Measurements from ENCODE around the gene NDUFS2.

NDUFS2 gene

GRCh38 chr1:161196521-161197451, 5.4 kb upstream of the NDUFS2 start:
- peaks cover 54% of the 10 kb centered on the region for H3K4me1 ChIP-seq (ENCODE audit: control insufficient read depth, insufficient read depth, low read length)
- H3K27ac ChIP-seq (ENCODE audit: low read depth, low read length): no peak overlapping the region; the same call in 1 of the 2 replicates
- no peaks in the 10 kb centered on the region for H3K27me3 ChIP-seq (ENCODE audit: control insufficient read depth, insufficient read depth, low read length)
- peak overlapping the region; percentile 54 for H3K4me3 ChIP-seq (ENCODE audit: low read depth, low read length)
- no peaks in the 10 kb centered on the region for H3K9me3 ChIP-seq (ENCODE audit: control insufficient read depth, insufficient read depth, low read depth, low read length)
- peaks cover 14% of the 10 kb centered on the region for H3K36me3 ChIP-seq (ENCODE audit: control insufficient read depth, insufficient read depth, low read length)
- peak overlapping the region; percentile 37 for H3K9ac ChIP-seq (ENCODE audit: low read length)

GRCh38 chr1:161197560-161198193, 4.5 kb upstream of the NDUFS2 start:
- no peak overlapping the region for H3K27ac ChIP-seq (ENCODE audit: low read depth, low read length)
- H3K4me3 ChIP-seq (ENCODE audit: low read depth, low read length): peak overlapping the region; percentile 54
- peak overlapping the region; percentile 47 for H3K9ac ChIP-seq (ENCODE audit: low read length)
- no peaks in the 10 kb centered on the region for H3K9me3 ChIP-seq (ENCODE audit: control insufficient read depth, insufficient read depth, low read depth, low read length)
- peaks cover 10% of the 10 kb centered on the region; the same call in 1 of the 2 replicates for H3K36me3 ChIP-seq (ENCODE audit: control insufficient read depth, insufficient read depth, low read length)
- no peaks in the 10 kb centered on the region for H3K27me3 ChIP-seq (ENCODE audit: control insufficient read depth, insufficient read depth, low read length)
- peaks cover 56% of the 10 kb centered on the region for H3K4me1 ChIP-seq (ENCODE audit: control insufficient read depth, insufficient read depth, low read length)

GRCh38 chr1:161198194-161198896, 3.8 kb upstream of the NDUFS2 start:
- no peaks in the 10 kb centered on the region for H3K9me3 ChIP-seq (ENCODE audit: control insufficient read depth, insufficient read depth, low read depth, low read length)
- H3K4me3 ChIP-seq (ENCODE audit: low read depth, low read length): peak overlapping the region; percentile 54
- H3K36me3 ChIP-seq (ENCODE audit: control insufficient read depth, insufficient read depth, low read length): peaks cover 11% of the 10 kb centered on the region; the same call in 1 of the 2 replicates
- peaks cover 56% of the 10 kb centered on the region for H3K4me1 ChIP-seq (ENCODE audit: control insufficient read depth, insufficient read depth, low read length)
- H3K27me3 ChIP-seq (ENCODE audit: control insufficient read depth, insufficient read depth, low read length): no peaks in the 10 kb centered on the region
- peak overlapping the region; percentile 47 for H3K9ac ChIP-seq (ENCODE audit: low read length)
- peak overlapping the region; percentile 45; the same call in 1 of the 2 replicates for H3K27ac ChIP-seq (ENCODE audit: low read depth, low read length)

GRCh38 chr1:161198897-161199431, 3.2 kb upstream of the NDUFS2 start, which contains the start of gene ADAMTS4:
TSS of gene ADAMTS4 (minus strand) at chr1:161199054. CDS start at chr1:161198627, 427 bp downstream.
- Histone ChIP-seq H3K36me3 (ENCODE audit: control insufficient read depth, insufficient read depth, low read length) (peaks cover 17% of the 10 kb centered on the region), H3K27me3 (ENCODE audit: control insufficient read depth, insufficient read depth, low read length) (no peaks in the 10 kb centered on the region), H3K27ac (ENCODE audit: low read depth, low read length) (peak within 1 kb of the TSS; percentile 96), H3K9me3 (ENCODE audit: control insufficient read depth, insufficient read depth, low read depth, low read length) (no peaks in the 10 kb centered on the region), H3K9ac (ENCODE audit: low read length) (peak within 1 kb of the TSS; percentile 47), H3K4me1 (ENCODE audit: control insufficient read depth, insufficient read depth, low read length) (peaks cover 56% of the 10 kb centered on the region), H3K4me3 (ENCODE audit: low read depth, low read length) (peak within 1 kb of the TSS; percentile 54)

GRCh38 chr1:161199506-161200139, 2.5 kb upstream of the NDUFS2 start:
- Histone ChIP-seq H3K27me3 (ENCODE audit: control insufficient read depth, insufficient read depth, low read length) (no peaks in the 10 kb centered on the region), H3K4me1 (ENCODE audit: control insufficient read depth, insufficient read depth, low read length) (peaks cover 56% of the 10 kb centered on the region), H3K4me3 (ENCODE audit: low read depth, low read length) (peak overlapping the region; percentile 54; the same call in 1 of the 2 replicates), H3K36me3 (ENCODE audit: control insufficient read depth, insufficient read depth, low read length) (peaks cover 24% of the 10 kb centered on the region), H3K9me3 (ENCODE audit: control insufficient read depth, insufficient read depth, low read depth, low read length) (no peaks in the 10 kb centered on the region), H3K9ac (ENCODE audit: low read length) (peak overlapping the region; percentile 19), H3K27ac (ENCODE audit: low read depth, low read length) (peak overlapping the region; percentile 96)

GRCh38 chr1:161200421-161200991, 1.7 kb upstream of the NDUFS2 start:
- H3K36me3 ChIP-seq (ENCODE audit: control insufficient read depth, insufficient read depth, low read length): peaks cover 26% of the 10 kb centered on the region
- H3K27ac ChIP-seq (ENCODE audit: low read depth, low read length): peak overlapping the region; percentile 96
- H3K9ac ChIP-seq (ENCODE audit: low read length): peak overlapping the region; percentile 79
- H3K4me1 ChIP-seq (ENCODE audit: control insufficient read depth, insufficient read depth, low read length): peaks cover 56% of the 10 kb centered on the region
- H3K9me3 ChIP-seq (ENCODE audit: control insufficient read depth, insufficient read depth, low read depth, low read length): no peaks in the 10 kb centered on the region
- 0 out of 2 replicates have a peak overlapping the region, but pooled peaks have one; percentile 54 for H3K4me3 ChIP-seq (ENCODE audit: low read depth, low read length)
- no peaks in the 10 kb centered on the region for H3K27me3 ChIP-seq (ENCODE audit: control insufficient read depth, insufficient read depth, low read length)

- peak overlapping the region; percentile 79 for H3K9ac ChIP-seq (ENCODE audit: low read length)
- H3K4me1 ChIP-seq (ENCODE audit: control insufficient read depth, insufficient read depth, low read length): peaks cover 56% of the 10 kb centered on the region
- peaks cover 29% of the 10 kb centered on the region for H3K36me3 ChIP-seq (ENCODE audit: control insufficient read depth, insufficient read depth, low read length)
- H3K9me3 ChIP-seq (ENCODE audit: control insufficient read depth, insufficient read depth, low read depth, low read length): no peaks in the 10 kb centered on the region
- peak overlapping the region; percentile 96 for H3K27ac ChIP-seq (ENCODE audit: low read depth, low read length)
- no peaks in the 10 kb centered on the region for H3K27me3 ChIP-seq (ENCODE audit: control insufficient read depth, insufficient read depth, low read length)
- peak overlapping the region; percentile 78 for H3K4me3 ChIP-seq (ENCODE audit: low read depth, low read length)
These were observed 953 bp upstream of the NDUFS2 start for GRCh38 chr1:161200992-161201835.

- H3K4me3 ChIP-seq (ENCODE audit: low read depth, low read length): no peak overlapping the region
- H3K4me1 ChIP-seq (ENCODE audit: control insufficient read depth, insufficient read depth, low read length): peaks cover 8% of the 10 kb centered on the region
- H3K9ac ChIP-seq (ENCODE audit: low read length): no peak overlapping the region
- peaks cover 70% of the 10 kb centered on the region for H3K36me3 ChIP-seq (ENCODE audit: control insufficient read depth, insufficient read depth, low read length)
- no peaks in the 10 kb centered on the region for H3K9me3 ChIP-seq (ENCODE audit: control insufficient read depth, insufficient read depth, low read depth, low read length)
- no peak overlapping the region for H3K27ac ChIP-seq (ENCODE audit: low read depth, low read length)
- H3K27me3 ChIP-seq (ENCODE audit: control insufficient read depth, insufficient read depth, low read length): no peaks in the 10 kb centered on the region
These were observed 4.4 kb downstream of the NDUFS2 start for GRCh38 chr1:161206411-161207140.

GRCh38 chr1:161207173-161207572, 5.0 kb downstream of the NDUFS2 start:
- Histone ChIP-seq H3K4me3 (ENCODE audit: low read depth, low read length) (no peak overlapping the region), H3K27ac (ENCODE audit: low read depth, low read length) (no peak overlapping the region), H3K36me3 (ENCODE audit: control insufficient read depth, insufficient read depth, low read length) (peaks cover 76% of the 10 kb centered on the region), H3K27me3 (ENCODE audit: control insufficient read depth, insufficient read depth, low read length) (no peaks in the 10 kb centered on the region), H3K4me1 (ENCODE audit: control insufficient read depth, insufficient read depth, low read length) (peaks cover 4% of the 10 kb centered on the region), H3K9ac (ENCODE audit: low read length) (no peak overlapping the region), H3K9me3 (ENCODE audit: control insufficient read depth, insufficient read depth, low read depth, low read length) (no peaks in the 10 kb centered on the region)

Measured in HUES6 (cell line).